COLO829 (cell line): ENCODE measurements around the gene RNF212B.
A peak's percentile ranks its signal among the peaks of the same experiment; 100 is the strongest.
"Not testable (repeated sequence)": the region's sequence is repeated elsewhere in the genome, so short reads cannot be mapped to it uniquely, and the experiment has no call there.

Experiments used
- DNase-seq: peaks from one replicate; pipeline ENCODE4 v3.0.0; 2012; ENCODE audit warnings: low spot score

Gene RNF212B, protein sequence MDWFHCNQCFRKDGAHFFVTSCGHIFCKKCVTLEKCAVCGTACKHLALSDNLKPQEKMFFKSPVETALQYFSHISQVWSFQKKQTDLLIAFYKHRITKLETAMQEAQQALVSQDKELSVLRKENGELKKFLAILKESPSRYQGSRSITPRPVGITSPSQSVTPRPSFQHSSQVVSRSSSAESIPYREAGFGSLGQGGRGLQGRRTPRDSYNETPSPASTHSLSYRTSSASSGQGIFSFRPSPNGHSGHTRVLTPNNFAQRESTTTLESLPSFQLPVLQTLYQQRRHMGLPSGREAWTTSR

GRCh38 chr14:23237772-23238594, at the start of gene RNF212B:
RNF212B (plus strand) TSS chr14:23237936; CDS start chr14:23240346, 2,410 bp downstream.
- DNase-seq, result peak; percentile 93

GRCh38 chr14:23193432-23193831, 44.3 kb upstream of the RNF212B start:
- no peak for DNase-seq

DNA sequence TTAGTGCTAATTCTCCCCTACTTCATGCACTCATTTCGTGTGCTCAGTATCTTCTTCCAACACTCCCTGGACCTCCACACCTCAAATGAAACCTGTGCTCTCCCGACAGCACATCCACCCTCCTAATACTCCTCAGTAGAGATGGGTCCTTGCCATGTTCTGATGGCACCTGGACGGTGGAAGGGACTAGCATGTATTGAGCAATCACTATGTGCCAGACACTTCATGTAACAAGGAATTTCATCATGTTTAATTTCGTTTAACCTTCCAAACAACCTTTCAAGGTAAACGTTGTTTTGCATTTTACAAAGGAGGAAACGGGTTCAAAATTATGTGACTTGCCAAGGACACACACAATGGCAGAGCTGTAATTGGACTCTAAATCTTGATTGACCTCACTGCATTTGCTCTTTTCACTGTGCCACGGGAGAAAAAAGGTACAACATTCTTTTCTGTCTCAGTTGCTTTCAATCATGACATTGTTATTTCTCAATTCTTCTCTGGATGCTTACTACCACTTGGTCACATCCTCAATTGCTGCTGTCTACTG, 42.1 kb upstream of the RNF212B start:
- DNase-seq, result no peak

DNA sequence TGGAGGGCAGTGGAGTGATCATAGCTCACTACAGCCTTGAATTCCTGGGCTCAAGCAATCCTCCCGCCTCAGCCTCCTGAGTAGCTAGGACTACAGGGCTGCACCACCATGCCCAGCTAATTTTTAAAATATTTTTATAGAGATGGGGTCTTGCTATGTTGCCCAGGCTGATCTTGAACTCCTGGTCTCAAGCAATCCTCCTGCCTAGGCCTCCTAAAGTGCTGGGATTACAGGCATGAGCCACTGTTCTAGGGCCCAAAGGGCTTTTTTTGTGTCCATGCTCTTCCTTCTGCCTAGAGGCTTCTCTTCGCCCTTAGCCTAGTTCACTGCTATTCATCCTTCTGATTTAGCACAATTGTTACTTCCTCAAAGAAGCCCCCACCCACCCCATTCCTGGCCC, 41.2 kb upstream of the RNF212B start:
- DNase-seq, result not testable (repeated sequence)

GRCh38 chr14:23199141-23199540, 38.6 kb upstream of the RNF212B start:
- not testable (repeated sequence) for DNase-seq

DNA sequence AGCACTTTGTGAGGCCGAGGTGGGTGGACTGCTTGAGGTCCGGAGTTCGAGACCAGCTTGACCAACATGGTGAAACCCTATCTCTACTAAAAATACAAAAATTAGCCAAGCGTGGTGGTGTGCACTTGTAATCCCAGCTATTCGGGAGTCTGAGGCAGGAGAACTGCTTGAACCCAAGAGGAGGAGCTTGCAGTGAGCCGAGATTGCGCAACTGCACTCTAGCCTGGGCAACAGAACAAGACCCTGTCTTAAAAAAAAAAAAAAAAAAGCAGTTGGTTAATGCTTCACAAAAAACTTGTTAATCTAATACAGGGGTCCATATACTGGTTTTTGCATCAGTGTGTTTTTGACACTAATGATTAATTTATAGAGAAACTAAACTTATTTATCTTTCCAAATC, 35.7 kb upstream of the RNF212B start:
- DNase-seq, result no peak

GRCh38 chr14:23206422-23207145, 31.2 kb upstream of the RNF212B start:
- no peak for DNase-seq

DNA sequence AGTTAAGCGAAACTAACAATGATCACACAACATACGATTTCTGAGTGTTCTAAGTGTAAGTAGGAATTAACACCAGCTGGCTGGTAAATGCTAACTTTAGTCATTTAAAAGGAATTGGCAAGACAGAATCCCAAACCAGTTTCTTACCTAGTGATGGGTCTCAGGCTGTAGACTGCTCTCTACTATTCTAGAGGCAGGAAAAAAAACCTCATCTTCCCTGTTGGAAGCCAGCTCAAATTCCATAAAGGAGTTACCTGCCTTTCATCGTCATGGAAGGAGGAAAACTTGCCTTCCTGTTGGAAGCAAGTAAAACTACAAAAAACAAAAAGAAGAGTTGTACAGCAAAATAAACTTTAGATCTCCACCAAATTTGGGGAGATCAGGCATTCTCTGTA, 30.6 kb upstream of the RNF212B start:
- no peak for DNase-seq

DNA sequence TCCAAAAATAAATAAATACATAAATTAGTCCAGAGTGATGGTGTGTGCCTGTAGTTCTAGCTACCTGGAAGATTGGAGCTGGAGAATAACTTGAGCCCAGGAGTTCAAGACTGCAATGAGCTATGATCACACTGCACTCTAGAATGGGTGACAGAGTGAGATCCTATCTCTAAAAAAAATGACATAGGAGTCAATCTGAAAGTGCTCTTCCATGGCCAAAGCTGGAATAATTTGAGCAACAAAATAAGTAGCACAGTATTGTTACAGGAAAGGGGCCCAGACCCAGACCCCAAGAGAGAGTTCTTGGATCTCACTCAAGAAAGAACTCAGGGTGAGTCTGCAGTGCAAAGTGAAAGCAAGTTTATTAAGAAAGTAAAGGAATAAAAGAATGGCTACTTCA, 29.4 kb upstream of the RNF212B start:
- no peak for DNase-seq

GRCh38 chr14:23209651-23210423, 27.9 kb upstream of the RNF212B start:
- no peak for DNase-seq

DNA sequence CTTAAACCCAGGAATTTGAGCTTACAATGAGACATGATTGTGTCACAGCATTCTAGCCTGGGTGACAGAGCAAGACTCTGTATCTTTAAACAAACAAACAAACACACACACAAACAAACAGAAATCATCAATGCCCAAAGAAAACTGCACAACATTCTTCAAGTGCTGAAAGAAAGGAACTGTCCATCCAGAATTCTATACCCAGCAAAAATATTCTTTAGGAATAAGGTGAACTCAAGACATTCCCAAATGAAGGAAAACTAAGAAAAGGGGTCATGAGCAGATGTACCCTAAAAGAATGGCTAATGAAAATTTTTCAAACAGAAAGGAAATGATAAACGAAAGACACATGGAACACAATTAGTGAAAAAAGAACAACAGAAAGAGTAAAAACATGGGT, 22.3 kb upstream of the RNF212B start:
- no peak for DNase-seq

- no peak for DNase-seq
Observed at GRCh38 chr14:23217032-23218020, 20.4 kb upstream of the RNF212B start.

- DNase-seq, result no peak
Observed at GRCh38 chr14:23219075-23219474, 18.7 kb upstream of the RNF212B start.

- DNase-seq, result not testable (repeated sequence)
Observed at GRCh38 chr14:23224958-23225357, 12.8 kb upstream of the RNF212B start.

- DNase-seq, result no peak
Observed at GRCh38 chr14:23227566-23227965, 10.2 kb upstream of the RNF212B start.

DNA sequence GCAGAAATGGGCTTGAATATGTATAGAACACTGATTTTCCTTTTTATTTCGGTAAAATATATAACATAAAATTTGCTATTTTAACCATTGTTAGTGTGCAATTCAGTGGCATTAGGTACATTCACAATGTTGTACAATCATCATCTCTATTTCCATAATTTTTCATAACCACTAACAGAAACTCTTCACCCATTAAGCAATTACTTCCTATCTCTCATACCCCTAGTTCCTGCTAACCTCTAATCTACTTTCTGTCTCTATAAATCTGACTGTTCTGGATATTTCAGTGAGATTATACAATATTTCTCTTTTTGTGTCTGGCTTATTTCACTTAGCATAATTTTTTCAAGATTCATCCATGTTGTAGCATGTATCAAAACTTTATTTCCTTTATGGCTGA, 8.9 kb upstream of the RNF212B start:
- DNase-seq, result no peak

DNA sequence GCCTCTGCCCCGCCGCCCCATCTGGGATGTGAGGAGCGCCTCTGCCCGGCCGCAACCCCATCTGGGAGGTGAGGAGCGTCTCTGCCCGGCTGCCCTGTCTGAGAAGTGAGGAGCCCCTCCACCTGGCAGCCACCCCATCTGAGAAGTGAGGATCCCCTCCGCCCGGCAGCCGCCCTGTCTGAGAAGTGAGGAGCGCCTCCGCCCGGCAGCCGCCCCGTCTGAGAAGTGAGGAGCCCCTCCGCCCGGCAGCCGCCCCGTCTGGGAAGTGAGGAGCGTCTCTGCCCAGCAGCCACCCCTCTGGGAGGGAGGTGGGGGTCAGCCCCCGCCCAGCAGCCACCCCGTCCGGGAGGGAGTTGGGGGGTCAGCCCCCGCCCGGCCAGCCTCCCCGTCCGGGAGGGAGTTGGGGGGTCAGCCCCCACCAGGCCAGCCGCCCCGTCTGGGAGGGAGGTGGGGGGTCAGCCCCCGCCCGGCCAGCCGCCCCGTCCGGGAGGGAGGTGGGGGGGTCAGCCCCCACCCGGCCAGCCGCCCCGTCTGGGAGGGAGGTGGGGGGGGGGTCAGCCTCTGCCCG, 5.4 kb upstream of the RNF212B start:
- not testable (repeated sequence) for DNase-seq

- DNase-seq, result no peak
Observed at GRCh38 chr14:23240661-23241060, 2.9 kb downstream of the RNF212B start.

- not testable (repeated sequence) for DNase-seq
Observed at GRCh38 chr14:23241061-23241715, 3.5 kb downstream of the RNF212B start.
